Endothelial cell (in vitro differentiated cells): ENCODE data around the gene SEPTIN12. TPM values are rescaled to one million over a fixed set of nuclear protein-coding genes. Genes with fewer than 3 reads are reported as not detected.

Source experiments
- DNase-seq: peaks from one replicate; pipeline ENCODE4 v3.0.0; 2021; ENCODE audit warnings: low spot score
- H3K27ac Mint-ChIP-seq: one replicate; pipeline ENCODE4 v1.8.0; 2021; ENCODE audit warnings: mixed read lengths, inconsistent platforms; ENCODE audit not compliant: unreplicated experiment
- H3K27me3 Mint-ChIP-seq: one replicate; pipeline ENCODE4 v1.8.0; 2021; ENCODE audit warnings: mild to moderate bottlenecking, moderate library complexity, mixed read lengths, inconsistent platforms; ENCODE audit not compliant: unreplicated experiment
- H3K36me3 Mint-ChIP-seq: one replicate; pipeline ENCODE4 v1.8.0; 2021; ENCODE audit warnings: mild to moderate bottlenecking, low read depth, mixed read lengths, inconsistent platforms; ENCODE audit not compliant: unreplicated experiment
- H3K4me1 Mint-ChIP-seq: one replicate; pipeline ENCODE4 v1.8.0; 2021; ENCODE audit warnings: mild to moderate bottlenecking, mixed read lengths, inconsistent platforms; ENCODE audit not compliant: unreplicated experiment
- H3K4me3 Mint-ChIP-seq: one replicate; pipeline ENCODE4 v1.8.0; 2021; ENCODE audit warnings: mild to moderate bottlenecking, mixed read lengths, inconsistent platforms; ENCODE audit not compliant: unreplicated experiment
- H3K9me3 Mint-ChIP-seq: one replicate; pipeline ENCODE4 v1.8.0; 2021; ENCODE audit warnings: mixed read lengths, inconsistent platforms; ENCODE audit not compliant: unreplicated experiment
- CTCF ChIP-seq: fragments of 200-600 bp; sonication (generic); IDR thresholded peaks from one replicate; pipeline ENCODE4 v1.5.0; 2021; ENCODE audit warnings: antibody characterized with exemption; ENCODE audit not compliant: unreplicated experiment
- total RNA-seq: library from RNA; stranded (reverse); fragmentation: NEBNext Ultra II Directional; extraction: Animal tissue kit (Norgen Biotek cat#: 25700); gene quantifications from one replicate; pipeline ENCODE4 v1.2.1, GENCODE V29; 2021; ENCODE audit not compliant: unreplicated experiment

Gene SEPTIN12
- total RNA-seq, 1 donor from 2014 or later, result 11.5 TPM

- no peak overlapping the region for H3K27ac Mint-ChIP-seq
- no peak for DNase-seq
- no peaks in the 10 kb centered on the region for H3K9me3 Mint-ChIP-seq
- no peak for TF ChIP-seq CTCF
- H3K4me1 Mint-ChIP-seq, result no peaks in the 10 kb centered on the region
- no peak overlapping the region for H3K4me3 Mint-ChIP-seq
- peaks cover 8% of the 10 kb centered on the region for H3K27me3 Mint-ChIP-seq
- peaks cover 7% of the 10 kb centered on the region for H3K36me3 Mint-ChIP-seq
Observed at GRCh38 chr16:4778050-4778392, 10.1 kb downstream of the SEPTIN12 start.

GRCh38 chr16:4777339-4778049 is 10.7 kb downstream of the SEPTIN12 start:
- Mint-ChIP-seq H3K4me1 (no peaks in the 10 kb centered on the region), H3K27ac (no peak overlapping the region), H3K9me3 (no peaks in the 10 kb centered on the region), H3K36me3 (peaks cover 4% of the 10 kb centered on the region), H3K27me3 (peaks cover 5% of the 10 kb centered on the region), H3K4me3 (no peak overlapping the region)
- TF ChIP-seq CTCF, result no peak
- no peak for DNase-seq

GRCh38 chr16:4776141-4776705 is 11.9 kb downstream of the SEPTIN12 start:
- Mint-ChIP-seq H3K36me3 (peaks cover 4% of the 10 kb centered on the region), H3K4me1 (no peaks in the 10 kb centered on the region), H3K4me3 (no peak overlapping the region), H3K27me3 (peaks cover 5% of the 10 kb centered on the region), H3K27ac (no peak overlapping the region), H3K9me3 (no peaks in the 10 kb centered on the region)
- DNase-seq, result no peak
- no peak for TF ChIP-seq CTCF

GRCh38 chr16:4775005-4775404 is 13.1 kb downstream of the SEPTIN12 start:
- no peak for TF ChIP-seq CTCF
- Mint-ChIP-seq H3K27ac (no peak overlapping the region), H3K27me3 (peaks cover 2% of the 10 kb centered on the region), H3K9me3 (no peaks in the 10 kb centered on the region), H3K4me1 (no peaks in the 10 kb centered on the region), H3K36me3 (peaks cover 4% of the 10 kb centered on the region), H3K4me3 (no peak overlapping the region)
- DNase-seq, result no peak

GRCh38 chr16:4772351-4772750 is 15.8 kb downstream of the SEPTIN12 start:
- Mint-ChIP-seq H3K9me3 (no peaks in the 10 kb centered on the region), H3K27ac (no peak overlapping the region), H3K36me3 (peaks cover 4% of the 10 kb centered on the region), H3K4me1 (peaks cover 7% of the 10 kb centered on the region), H3K27me3 (peaks cover 1% of the 10 kb centered on the region), H3K4me3 (no peak overlapping the region)
- no peak for TF ChIP-seq CTCF
- no peak for DNase-seq
